Heart left ventricle (tissue), 13 donors: ENCODE results near the gene ANGPTL7.

Experiments
- CTCF ChIP-seq, 12 donors: fragments of 200-600 bp; sonication (generic) in 4 of 12; IDR thresholded peaks; one replicate each; pipeline versions ENCODE4 v1.5.0 to v1.8.0; 2018 to 2022; ENCODE audit warnings: antibody characterized with exemption in 12 of 12, mild to moderate bottlenecking in 5 of 12
- POLR2A ChIP-seq, 2 donors: fragments of 450-650 bp; IDR thresholded peaks; one replicate each; pipeline ENCODE4 v1.6.1; 2017; ENCODE audit warnings: antibody characterized with exemption in 2 of 2, mild to moderate bottlenecking in 2 of 2, moderate library complexity in 2 of 2
- donor health status: ischemic (EF 13 %, LVEDD 7.1; RV severe dilation, severe dysfunction).
- donor health status: DM: no; HTN: yes; CAD: no.
- donor health status: DM: no; HTN: no; CAD: no.
- donor health status: ischemic (EF 25% LVEDD 6.9; RV normal size, moderate dysfunction).
- donor health status: ischemic (EF 25% LVEDD 5.7; RV mildly dilated, moderate dysfunction).
- donor health status: ischemic (EF 35%, LVEDD 5.7; RV mildly dilated, moderate dysfunction).
- donor health status: nonischemic (EF 11% LVEDD 7.7; RV severe dilation, severe dysfunction).
- donor health status: DM: yes; HTN: yes; CAD: no.
- donor health status: PGD.
- donor health status: ischemic (EF 29% LVEDD 5.4; RV normal size, mild dysfunction).
- donor health status: nonischemic (EF 23%, LVEDD 6.1; RV moderate dilation, normal function).

DNA sequence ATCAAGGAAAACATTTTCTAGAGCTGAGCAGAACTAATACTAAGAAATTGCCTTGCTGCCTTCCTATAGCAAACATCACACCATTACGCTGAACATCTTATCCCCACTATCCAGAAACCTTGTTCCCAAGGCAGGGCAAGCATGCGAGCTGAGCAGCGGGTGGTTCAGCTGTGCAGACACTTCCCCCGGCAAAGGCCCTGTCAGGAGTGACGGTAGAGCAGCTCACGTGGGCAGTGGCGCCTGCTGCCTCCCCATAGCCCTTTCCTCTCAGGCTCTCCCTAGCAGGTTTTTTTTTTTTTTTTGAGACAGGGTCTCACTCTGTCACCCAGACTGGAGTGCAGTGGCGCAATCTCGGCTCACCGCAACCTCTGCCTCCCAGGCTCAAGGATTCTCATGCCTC lies 13.7 kb upstream of the ANGPTL7 start:
- no peak for TF ChIP-seq CTCF (IDR thresholded peaks at IDR 0.05)
- no peak for TF ChIP-seq POLR2A (IDR thresholded peaks at IDR 0.05)
